Measurements from ENCODE around the gene DNM3. TPM values are rescaled to one million over a fixed set of nuclear protein-coding genes. Genes with fewer than 3 reads are reported as not detected.

DNM3 gene
- total RNA-seq, 2 experiments from 2014 or later = 1.6 to 1.8 TPM

DNA sequence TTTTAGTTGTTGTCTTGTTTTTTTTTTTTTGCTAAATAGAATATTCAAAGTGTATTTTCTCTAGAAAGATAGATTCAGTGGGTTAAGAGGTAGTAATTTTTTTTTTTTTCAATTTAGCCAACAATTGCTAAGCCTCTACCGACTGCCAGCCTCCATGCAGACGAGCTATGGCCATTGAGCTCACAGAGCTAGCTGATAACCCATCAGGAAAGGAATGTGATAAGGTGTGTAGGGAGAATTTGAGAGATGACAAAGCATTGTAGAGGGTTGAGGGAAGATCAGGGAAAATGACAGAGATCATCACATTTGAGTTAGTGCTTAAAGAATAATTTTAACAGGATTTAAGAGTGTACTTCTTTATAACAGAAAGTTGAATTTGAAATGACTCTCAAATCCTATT is 30.6 kb downstream of the DNM3 start:
- H3K4me1 Mint-ChIP-seq (ENCODE audit: low read depth) = no peaks in the 10 kb centered on the region
- ChIA-PET POLR2A (no interaction called here), CTCF (no interaction called here)
- no peaks in the 10 kb centered on the region for H3K9me3 ChIP-seq (ENCODE audit: control insufficient read depth in 1 of 2, insufficient read depth in 1 of 2, low read length in 2 of 2)
- no peaks in the 10 kb centered on the region for H3K36me3 Mint-ChIP-seq (ENCODE audit: low read depth)
- DNase-seq (no peak), ATAC-seq (ENCODE audit: poor library complexity) (no peak)
- H3K27me3 ChIP-seq (ENCODE audit: control insufficient read depth in 1 of 2, insufficient read depth in 2 of 2, low read length in 2 of 2) = no peaks in the 10 kb centered on the region
- H3K27ac Mint-ChIP-seq = no peak overlapping the region
- H3K4me3 Mint-ChIP-seq = no peak overlapping the region
- no peaks in the 10 kb centered on the region for H3K9me3 Mint-ChIP-seq
- no peaks in the 10 kb centered on the region for H3K4me1 ChIP-seq (ENCODE audit: insufficient read depth, low read length)
- TF ChIP-seq, protein P1, sequence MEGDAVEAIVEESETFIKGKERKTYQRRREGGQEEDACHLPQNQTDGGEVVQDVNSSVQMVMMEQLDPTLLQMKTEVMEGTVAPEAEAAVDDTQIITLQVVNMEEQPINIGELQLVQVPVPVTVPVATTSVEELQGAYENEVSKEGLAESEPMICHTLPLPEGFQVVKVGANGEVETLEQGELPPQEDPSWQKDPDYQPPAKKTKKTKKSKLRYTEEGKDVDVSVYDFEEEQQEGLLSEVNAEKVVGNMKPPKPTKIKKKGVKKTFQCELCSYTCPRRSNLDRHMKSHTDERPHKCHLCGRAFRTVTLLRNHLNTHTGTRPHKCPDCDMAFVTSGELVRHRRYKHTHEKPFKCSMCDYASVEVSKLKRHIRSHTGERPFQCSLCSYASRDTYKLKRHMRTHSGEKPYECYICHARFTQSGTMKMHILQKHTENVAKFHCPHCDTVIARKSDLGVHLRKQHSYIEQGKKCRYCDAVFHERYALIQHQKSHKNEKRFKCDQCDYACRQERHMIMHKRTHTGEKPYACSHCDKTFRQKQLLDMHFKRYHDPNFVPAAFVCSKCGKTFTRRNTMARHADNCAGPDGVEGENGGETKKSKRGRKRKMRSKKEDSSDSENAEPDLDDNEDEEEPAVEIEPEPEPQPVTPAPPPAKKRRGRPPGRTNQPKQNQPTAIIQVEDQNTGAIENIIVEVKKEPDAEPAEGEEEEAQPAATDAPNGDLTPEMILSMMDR (IDR thresholded peaks at IDR 0.05) = no peak
- H3K4me3 ChIP-seq (ENCODE audit: low read length) = no peak overlapping the region
- H3K36me3 ChIP-seq (ENCODE audit: insufficient read depth, low read length) = no peaks in the 10 kb centered on the region
- intact Hi-C loops (cut with DNase I, micrococcal nuclease) = no loop called here
- no peaks in the 10 kb centered on the region for H3K27me3 Mint-ChIP-seq
- no peak overlapping the region for H3K27ac ChIP-seq (ENCODE audit: low read depth in 1 of 2, low read length in 2 of 2)

DNA sequence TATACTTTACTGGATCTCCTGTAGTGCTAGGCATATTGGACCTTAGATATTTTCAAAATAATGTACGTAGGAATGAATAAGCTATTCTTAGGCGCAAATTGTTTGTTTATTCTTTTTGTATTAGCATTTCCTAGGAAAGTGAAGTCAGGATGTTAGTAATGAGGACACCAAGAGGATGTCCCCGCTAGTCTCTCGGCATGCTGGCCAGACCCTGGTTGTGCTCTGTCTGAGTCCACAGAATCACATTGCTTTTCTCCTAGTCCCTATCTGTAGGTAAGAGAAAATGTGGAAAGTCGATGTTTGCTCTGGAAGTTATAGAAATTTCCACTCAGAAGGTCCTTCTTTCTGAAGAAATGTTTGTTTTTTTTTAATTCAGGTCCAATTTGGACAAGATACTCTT is 31.1 kb downstream of the DNM3 start:
- Histone ChIP-seq H3K4me3 (ENCODE audit: low read length) (no peak overlapping the region), H3K4me1 (ENCODE audit: insufficient read depth, low read length) (no peaks in the 10 kb centered on the region), H3K27me3 (ENCODE audit: control insufficient read depth in 1 of 2, insufficient read depth in 2 of 2, low read length in 2 of 2) (no peaks in the 10 kb centered on the region), H3K36me3 (ENCODE audit: insufficient read depth, low read length) (no peaks in the 10 kb centered on the region), H3K27ac (ENCODE audit: low read depth in 1 of 2, low read length in 2 of 2) (no peak overlapping the region), H3K9me3 (ENCODE audit: control insufficient read depth in 1 of 2, insufficient read depth in 1 of 2, low read length in 2 of 2) (no peaks in the 10 kb centered on the region)
- no peaks in the 10 kb centered on the region for H3K9me3 Mint-ChIP-seq
- no peak overlapping the region for H3K4me3 Mint-ChIP-seq
- no peaks in the 10 kb centered on the region for H3K4me1 Mint-ChIP-seq (ENCODE audit: low read depth)
- no peaks in the 10 kb centered on the region for H3K27me3 Mint-ChIP-seq
- H3K27ac Mint-ChIP-seq = no peak overlapping the region
- no peak for ATAC-seq (ENCODE audit: poor library complexity)
- intact Hi-C loops (cut with DNase I, micrococcal nuclease) = no loop called here
- TF ChIP-seq, protein P1 (IDR thresholded peaks at IDR 0.05) = no peak
- ChIA-PET CTCF (no interaction called here), POLR2A (no interaction called here)
- H3K36me3 Mint-ChIP-seq (ENCODE audit: low read depth) = no peaks in the 10 kb centered on the region
- DNase-seq = no peak

DNA sequence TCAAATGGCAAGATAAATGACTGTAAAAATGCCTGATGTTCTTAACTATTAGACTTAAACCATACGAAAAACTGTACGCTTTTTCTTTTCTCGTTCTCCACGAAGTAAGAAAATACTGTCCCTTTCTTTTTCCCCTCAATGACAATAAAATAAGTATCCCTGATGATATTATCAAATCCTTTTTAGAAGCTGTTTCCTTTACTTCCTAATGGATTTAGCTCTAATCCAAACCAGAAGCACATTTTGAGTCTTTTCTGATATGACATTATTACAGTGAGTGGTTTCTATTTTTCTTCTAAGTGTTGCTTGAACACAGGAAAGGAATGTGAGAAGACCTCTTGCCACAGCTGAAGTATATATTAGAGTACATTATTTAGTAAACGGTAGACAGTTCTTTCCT is 32.4 kb downstream of the DNM3 start:
- no peaks in the 10 kb centered on the region for H3K4me1 ChIP-seq (ENCODE audit: insufficient read depth, low read length)
- H3K36me3 Mint-ChIP-seq (ENCODE audit: low read depth) = no peaks in the 10 kb centered on the region
- no peak overlapping the region for H3K4me3 Mint-ChIP-seq
- H3K4me1 Mint-ChIP-seq (ENCODE audit: low read depth) = no peaks in the 10 kb centered on the region
- no peaks in the 10 kb centered on the region for H3K9me3 Mint-ChIP-seq
- intact Hi-C loops (cut with DNase I, micrococcal nuclease) = no loop called here
- TF ChIP-seq, protein P1 (IDR thresholded peaks at IDR 0.05) = no peak
- H3K36me3 ChIP-seq (ENCODE audit: insufficient read depth, low read length) = no peaks in the 10 kb centered on the region
- no peaks in the 10 kb centered on the region for H3K9me3 ChIP-seq (ENCODE audit: control insufficient read depth in 1 of 2, insufficient read depth in 1 of 2, low read length in 2 of 2)
- ChIA-PET POLR2A (no interaction called here), CTCF (no interaction called here)
- no peak overlapping the region for H3K27ac Mint-ChIP-seq
- DNase-seq = no peak
- no peak overlapping the region for H3K4me3 ChIP-seq (ENCODE audit: low read length)
- no peaks in the 10 kb centered on the region for H3K27me3 ChIP-seq (ENCODE audit: control insufficient read depth in 1 of 2, insufficient read depth in 2 of 2, low read length in 2 of 2)
- no peak for ATAC-seq (ENCODE audit: poor library complexity)
- H3K27ac ChIP-seq (ENCODE audit: low read depth in 1 of 2, low read length in 2 of 2) = no peak overlapping the region
- H3K27me3 Mint-ChIP-seq = no peaks in the 10 kb centered on the region

All from CD4-positive, alpha-beta T cell (primary cell).